A549 treated with CORT108297 at 1 μM for 4 hours (cell line): ENCODE data around the gene CCDC178. TPM values are rescaled to one million over a fixed set of nuclear protein-coding genes. Genes with fewer than 3 reads are reported as not detected.

Experiments used
- total RNA-seq: library from RNA; stranded (reverse); fragments of 200-300 nt; extraction: Qiagen RNA extraction; gene quantifications from 5 replicates; pipeline ENCODE4 v1.2.3, GENCODE V29; 2022

Gene CCDC178
- not detected in 5 replicates for total RNA-seq

DNA sequence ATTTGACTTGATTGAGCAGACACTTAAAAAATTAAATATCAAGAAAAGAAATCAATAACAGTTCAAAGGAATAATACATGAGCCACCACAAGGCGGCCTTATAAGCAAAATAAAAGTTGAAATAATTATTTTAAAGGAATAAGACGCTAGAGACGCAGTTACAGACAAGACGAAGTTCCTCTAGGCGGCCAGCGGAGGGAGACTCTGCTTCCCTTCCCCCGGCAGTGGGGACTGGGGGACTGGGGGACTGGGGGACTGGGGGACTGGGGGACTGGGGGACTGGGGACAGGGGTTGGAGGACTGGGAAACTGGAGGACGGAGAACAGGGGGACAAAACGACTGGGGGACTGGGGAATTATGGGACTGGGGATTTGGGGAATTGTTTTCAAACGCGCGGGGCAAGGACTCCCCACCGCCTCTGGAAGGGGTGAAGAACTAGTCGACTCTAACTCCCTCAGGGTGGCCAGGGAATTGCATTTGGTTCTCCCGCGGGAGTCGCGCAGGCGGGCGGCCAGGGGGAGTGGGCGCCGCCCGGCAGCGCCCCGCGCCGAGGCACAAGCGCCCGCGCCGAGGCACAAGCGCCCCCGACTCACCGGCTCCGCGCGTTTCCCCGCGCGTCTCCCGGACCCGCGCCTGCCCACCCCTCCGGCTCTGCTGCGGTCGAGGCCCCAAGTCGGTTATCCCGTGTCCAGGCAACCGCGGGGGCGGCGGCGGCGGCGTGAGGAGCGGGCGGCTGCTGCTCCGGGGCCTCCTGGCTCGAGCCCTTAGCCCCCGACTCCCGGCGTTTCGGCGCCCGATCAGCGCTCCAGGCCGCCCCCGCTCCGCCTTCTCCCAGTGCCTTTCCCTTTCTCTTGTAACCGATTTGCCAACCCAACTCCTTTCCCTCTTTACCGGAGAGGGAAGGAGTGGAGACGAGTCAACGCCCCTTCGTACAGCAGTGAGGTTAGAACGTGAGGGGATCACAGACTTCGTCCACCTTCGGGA, at the start of gene CCDC178:
Gene CCDC178, minus strand, starts transcription at position 662 of the 984 bp plus-strand sequence. CDS start 28,633 bp downstream, outside the sequence.

Other genes with a start within 250 kb of the CCDC178 start
- not detected in 5 replicates for gene ASXL3, start 137.5 kb upstream of the CCDC178 start, total RNA-seq